DMS 273 treated with DMSO at 0.1 percent for 48 hours (cell line): ENCODE results near the gene EIF4E3.

Source experiments
- DNase-seq: peaks from one replicate; lab custom pipeline; 2025; lab: John Stamatoyannopoulos, UW

The EIF4E3 gene

DNA sequence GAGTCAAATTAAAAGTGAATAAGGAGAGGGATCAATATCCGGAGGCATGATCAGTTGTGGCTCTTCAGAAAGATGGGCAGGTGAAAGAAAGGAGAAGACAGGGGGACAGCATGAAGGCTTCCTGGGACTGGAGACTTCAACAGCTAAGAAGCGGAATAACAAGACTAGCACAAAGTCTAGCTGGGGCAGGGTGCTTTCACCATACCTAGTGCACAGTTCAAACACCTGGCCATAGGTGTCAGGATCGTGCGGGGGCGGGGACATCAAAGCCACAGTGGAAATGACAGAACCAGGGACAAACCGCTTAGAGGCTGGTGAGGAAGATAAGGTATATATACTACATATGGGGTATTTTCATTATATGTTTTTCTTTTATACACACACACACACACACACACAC is 75.4 kb downstream of the EIF4E3 start:
- no peak for DNase-seq

DNA sequence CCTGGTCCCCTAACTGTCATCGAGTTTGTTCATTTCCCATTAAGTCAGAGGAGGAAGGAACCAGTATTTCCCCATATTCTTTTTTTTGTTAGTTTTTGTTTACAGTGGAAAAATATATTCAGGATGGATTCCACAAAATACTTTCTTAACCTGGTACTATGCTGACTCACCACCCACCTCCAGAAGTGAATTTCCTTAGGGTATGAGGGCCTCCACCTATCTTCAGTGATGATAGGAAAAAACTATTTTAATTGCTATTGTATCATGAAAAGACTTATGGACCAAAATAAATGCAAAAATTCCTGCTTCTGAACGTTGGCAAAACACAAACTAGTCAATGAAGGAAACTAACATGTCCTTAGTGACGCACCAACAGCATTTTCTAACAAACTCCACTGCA is 77.5 kb downstream of the EIF4E3 start:
- no peak for DNase-seq

DNA sequence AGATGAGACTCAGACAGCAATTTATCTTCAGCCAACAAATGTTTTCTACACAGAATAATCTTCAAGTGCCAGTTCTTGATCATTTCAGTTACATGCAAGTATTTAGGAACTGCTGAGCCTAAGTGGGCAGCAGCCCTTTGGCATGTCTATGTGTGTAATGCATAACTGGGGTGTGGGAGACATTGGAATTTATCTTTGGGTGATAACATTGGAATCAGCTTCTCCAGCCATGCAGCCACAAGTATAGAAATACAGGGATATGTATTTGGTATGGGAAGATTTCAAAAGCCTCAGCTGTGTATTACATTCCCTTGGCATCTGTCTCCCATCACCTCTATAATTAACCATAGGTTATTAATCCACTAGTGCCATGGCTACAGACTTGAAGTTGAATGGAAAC is 78.2 kb downstream of the EIF4E3 start:
- DNase-seq: no peak

DNA sequence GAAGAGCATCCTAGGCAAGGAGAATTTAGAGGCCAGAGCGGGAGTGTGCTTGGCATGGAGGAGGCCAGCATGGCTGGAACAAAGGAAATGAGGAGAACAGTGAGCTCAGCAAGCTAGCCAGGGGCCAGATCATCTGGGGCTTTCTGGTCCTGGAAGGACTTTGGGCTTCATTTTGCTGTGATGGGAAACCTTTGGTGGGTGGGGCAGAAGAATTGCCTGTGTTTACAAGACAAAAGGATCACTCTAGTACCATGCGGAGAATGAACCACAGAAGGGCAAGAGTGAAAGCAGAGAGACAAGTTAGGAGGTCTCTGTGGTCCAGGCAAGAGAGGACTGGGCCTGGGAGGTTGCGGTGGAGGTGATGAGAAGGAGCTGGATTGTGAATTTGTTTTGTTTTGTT is 80.1 kb downstream of the EIF4E3 start:
- DNase-seq: no peak

DNA sequence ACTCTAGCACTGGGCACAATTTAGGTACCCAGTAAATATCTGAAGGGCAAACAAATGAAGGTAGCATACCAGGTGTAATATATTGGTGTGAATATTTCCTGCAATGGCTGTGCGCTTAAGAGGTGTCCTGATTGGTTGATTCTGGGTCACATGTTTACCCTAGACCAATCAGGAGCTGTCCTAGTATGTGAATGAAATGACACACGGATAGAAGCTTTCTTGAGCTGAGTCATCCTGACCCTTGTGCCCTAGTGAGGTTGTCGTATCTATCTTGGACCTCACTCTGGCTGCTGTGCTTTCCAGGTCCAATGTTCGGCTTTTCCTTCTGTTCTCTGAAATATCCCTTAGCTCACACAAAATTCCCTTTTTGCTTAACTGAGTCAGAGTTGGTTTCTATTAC is 83.5 kb downstream of the EIF4E3 start:
- DNase-seq: no peak

DNA sequence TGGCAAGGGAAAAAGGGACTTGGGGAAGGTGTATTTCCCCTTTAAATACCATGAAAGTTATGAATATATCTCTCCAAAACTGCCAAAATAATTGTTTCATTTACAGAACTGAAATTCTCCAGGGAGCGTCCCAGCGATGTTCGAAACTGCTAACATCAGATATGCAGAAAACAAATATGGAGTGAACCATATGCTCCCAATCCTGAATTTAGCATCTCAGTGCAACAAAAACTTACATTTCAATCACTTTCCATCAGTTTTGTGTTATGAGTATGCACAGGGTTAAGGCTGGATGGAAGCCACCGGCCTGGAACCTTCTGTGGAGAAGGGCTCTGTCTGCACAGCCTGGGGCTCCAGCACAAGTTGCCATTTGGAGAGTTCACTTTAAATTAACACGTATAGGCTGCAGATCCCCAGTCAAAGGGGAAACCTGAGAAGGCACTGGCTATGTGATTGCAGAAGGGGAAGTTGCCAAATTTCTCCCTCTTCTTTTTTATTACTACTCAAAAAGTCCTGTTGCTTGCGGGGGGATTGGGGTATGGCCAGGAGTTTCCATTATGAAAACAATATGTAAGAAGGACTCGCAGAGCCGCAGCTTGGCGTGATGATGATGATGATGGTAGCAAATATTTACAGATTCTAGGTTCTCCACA is 84.7 kb downstream of the EIF4E3 start:
- no peak for DNase-seq

DNA sequence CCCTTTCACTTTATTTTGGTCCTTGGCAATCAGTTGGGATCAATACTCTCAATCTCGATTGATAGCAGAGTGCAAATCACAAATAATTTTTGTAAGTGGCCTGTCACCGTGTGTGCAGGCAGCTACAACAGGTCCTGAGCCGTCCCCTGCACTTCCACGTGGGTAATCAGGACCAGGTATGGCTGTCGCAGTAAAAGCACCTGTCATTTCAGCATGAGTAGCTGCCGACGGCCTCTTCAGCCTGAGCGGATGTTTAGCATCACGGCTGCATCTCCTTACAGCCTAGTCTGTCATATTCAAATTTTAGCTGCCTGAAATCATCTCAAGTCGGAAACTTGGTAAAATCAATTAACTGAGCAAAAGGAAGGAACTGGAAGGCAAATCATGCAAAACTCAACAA is 88.7 kb downstream of the EIF4E3 start:
- no peak for DNase-seq

DNA sequence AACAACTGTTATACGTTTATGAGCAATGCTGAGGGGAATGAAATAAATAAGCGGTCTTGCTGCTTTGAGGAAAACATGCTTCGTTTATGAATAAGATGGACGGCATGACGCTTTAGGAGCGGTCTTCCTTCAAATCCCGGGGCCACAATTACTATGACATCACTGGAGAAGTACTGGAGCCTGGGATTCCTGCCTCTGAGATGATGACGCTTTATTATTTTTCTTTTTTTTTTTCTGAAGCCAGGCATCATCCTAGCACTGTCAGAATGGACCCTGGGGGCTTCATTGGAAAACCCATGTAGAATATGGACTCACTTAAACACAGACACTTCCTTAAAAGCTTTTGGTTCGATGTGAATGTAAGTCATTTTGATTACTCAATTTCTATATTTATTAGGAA is 89.2 kb downstream of the EIF4E3 start:
- DNase-seq: no peak

DNA sequence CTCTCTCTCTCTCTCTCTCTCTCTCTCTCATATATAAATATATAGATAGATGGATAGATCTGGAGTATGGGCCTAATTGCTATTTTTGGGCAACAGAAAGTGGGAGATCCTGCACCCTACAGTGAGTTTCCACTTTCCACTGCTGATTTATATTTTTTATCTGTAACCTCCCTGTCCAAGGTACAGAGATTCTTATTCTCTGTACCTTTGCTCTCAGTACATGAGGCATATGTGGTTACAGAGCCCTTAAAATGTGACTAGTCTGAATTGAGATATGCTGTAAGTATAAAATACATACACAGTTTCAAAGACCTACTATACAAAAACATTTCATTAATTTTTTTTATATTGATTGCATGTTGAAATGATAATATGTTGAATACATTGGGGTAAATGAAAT is 90.5 kb downstream of the EIF4E3 start:
- DNase-seq: no peak

DNA sequence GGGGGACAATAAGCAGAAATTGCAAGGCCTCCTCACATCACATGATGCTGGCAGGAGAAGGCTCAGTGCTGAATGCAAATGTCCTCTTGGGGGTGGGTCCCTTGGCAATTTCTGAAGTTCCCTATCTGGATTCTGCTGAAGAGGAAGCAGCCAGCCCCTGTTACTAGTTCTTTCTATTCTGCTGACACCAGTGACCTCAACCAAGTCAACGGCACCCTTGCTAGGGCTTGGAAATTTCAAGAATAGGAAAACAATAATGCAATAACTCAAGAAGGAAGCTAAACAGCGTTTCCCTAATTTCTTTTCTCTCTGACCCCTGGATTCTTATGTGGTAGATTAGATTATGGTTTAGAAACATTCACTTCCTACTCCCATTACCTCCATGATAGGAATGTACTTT is 95.5 kb downstream of the EIF4E3 start:
- DNase-seq: no peak

DNA sequence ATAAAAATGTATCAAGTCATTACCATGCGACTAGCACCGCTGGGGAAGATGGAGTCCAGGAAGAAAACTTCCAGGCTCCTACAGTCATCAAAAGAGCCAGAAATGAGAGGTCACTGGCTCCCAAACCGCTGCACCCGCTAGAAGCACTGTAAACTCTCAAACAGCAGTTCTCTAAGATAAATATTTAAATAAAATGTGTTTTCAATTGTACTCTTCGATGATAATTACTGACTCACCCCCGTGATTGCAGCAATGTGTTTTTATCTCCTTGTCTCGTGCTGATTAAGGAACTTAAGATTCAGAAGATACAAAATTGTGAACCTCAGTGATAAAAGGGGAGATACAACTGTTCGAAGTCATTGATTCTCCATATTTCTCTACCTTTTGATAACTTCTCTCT is 95.9 kb downstream of the EIF4E3 start:
- DNase-seq: no peak

DNA sequence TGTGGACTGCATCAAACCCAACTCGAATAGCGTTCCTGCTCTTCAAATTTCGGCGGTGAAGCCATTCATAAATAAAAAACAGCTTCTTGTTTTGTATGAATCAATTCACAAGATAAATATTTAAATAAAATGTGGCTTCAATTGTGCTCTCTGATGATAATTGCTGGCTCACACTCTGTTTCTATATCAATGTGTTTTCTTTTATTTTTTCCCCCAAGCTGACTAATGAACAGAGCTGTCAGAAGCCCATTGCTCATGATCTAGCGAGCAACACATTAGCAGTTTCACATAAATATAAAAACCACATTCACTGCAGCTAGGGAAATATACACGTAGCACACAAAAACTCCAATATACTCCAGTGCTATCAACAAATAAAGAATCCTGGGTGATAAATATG is 96.7 kb downstream of the EIF4E3 start:
- DNase-seq: no peak

DNA sequence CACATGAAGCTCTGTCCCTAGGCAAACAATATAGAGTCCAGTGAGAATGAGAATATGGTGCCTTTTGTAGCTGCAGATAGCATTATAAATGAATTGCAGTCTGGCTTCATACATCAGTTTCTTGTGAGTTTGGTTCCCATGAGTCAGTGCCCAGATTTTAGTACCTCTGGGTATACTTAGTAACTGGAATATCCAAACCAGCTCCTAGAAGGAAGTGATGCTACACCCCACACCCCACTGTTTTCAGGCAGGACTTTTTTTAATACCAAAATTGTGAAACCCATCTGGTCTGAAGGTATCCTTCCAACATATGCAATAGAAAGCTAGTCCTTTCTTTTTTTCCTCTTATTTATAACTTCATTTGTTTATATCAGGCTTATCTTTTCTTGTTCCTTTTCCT is 99.5 kb downstream of the EIF4E3 start:
- DNase-seq: no peak
